IPS-20b (cell line): Measurements from ENCODE around the gene FBXO10.

ENCODE experiments used
- H3K27ac ChIP-seq: one replicate; pipeline ENCODE4 v1.5.1; 2013; ENCODE audit warnings: low read length
- H3K27me3 ChIP-seq: 2 replicates; pipeline ENCODE4 v1.6.1; 2013; ENCODE audit warnings: mild to moderate bottlenecking, low read length, inconsistent platforms; ENCODE audit not compliant: insufficient read depth
- H3K36me3 ChIP-seq: 2 replicates; pipeline ENCODE4 v1.6.1; 2013; ENCODE audit warnings: low read depth, mild to moderate bottlenecking, inconsistent platforms, low read length, moderate library complexity; ENCODE audit not compliant: insufficient read depth
- H3K4me1 ChIP-seq: 2 replicates; pipeline ENCODE4 v1.6.1; 2013; ENCODE audit warnings: mild to moderate bottlenecking, control low read depth, inconsistent platforms, low read length, moderate library complexity; ENCODE audit not compliant: insufficient read depth
- H3K4me3 ChIP-seq: 2 replicates; pipeline ENCODE4 v1.5.1; 2013; ENCODE audit warnings: mild to moderate bottlenecking, low read length, inconsistent platforms
- H3K9ac ChIP-seq: 2 replicates; pipeline ENCODE4 v1.6.1; 2013; ENCODE audit warnings: low read depth, mild to moderate bottlenecking, inconsistent platforms, low read length, moderate library complexity
- H3K9me3 ChIP-seq: 2 replicates; pipeline ENCODE4 v1.6.1; 2013; ENCODE audit warnings: mild to moderate bottlenecking, low read depth, low read length, inconsistent platforms; ENCODE audit not compliant: insufficient read depth

Gene FBXO10, protein sequence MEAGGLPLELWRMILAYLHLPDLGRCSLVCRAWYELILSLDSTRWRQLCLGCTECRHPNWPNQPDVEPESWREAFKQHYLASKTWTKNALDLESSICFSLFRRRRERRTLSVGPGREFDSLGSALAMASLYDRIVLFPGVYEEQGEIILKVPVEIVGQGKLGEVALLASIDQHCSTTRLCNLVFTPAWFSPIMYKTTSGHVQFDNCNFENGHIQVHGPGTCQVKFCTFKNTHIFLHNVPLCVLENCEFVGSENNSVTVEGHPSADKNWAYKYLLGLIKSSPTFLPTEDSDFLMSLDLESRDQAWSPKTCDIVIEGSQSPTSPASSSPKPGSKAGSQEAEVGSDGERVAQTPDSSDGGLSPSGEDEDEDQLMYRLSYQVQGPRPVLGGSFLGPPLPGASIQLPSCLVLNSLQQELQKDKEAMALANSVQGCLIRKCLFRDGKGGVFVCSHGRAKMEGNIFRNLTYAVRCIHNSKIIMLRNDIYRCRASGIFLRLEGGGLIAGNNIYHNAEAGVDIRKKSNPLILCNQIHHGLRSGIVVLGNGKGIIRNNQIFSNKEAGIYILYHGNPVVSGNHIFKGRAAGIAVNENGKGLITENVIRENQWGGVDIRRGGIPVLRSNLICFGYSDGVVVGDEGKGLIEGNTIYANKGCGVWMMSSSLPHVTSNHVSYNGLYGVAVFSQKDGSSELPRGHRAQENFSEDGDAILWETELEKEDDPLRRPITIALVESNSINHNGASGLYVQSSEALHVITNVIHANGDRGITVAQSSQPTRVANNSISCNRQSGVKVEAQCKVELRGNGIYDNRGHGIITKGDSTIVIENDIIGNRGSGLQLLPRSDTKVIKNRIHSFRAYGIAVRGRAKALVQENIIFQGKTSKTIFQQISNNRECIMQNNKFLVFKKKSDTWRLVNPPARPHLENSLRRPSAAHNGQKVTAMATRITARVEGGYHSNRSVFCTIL

GRCh38 chr9:37575921-37576721 lies at the start of gene FBXO10:
FBXO10 (minus strand) TSS chr9:37576380; CDS start chr9:37541768, 34,612 bp downstream.
- Histone ChIP-seq H3K9me3 (no peaks in the 10 kb centered on the region), H3K27ac (peak within 1 kb of the TSS; percentile 48), H3K36me3 (peaks cover 12% of the 10 kb centered on the region; the same call in 1 of the 2 replicates), H3K27me3 (no peaks in the 10 kb centered on the region; the same call in 1 of the 2 replicates), H3K9ac (peak within 1 kb of the TSS; percentile 71), H3K4me3 (peak within 1 kb of the TSS; percentile 83), H3K4me1 (peaks cover 22% of the 10 kb centered on the region)

- Histone ChIP-seq H3K27me3 (no peaks in the 10 kb centered on the region), H3K9ac (no peak overlapping the region)
Measured at GRCh38 chr9:37625758-37626147, 49.6 kb upstream of the FBXO10 start.

GRCh38 chr9:37625036-37625757 lies 49.0 kb upstream of the FBXO10 start:
- Histone ChIP-seq H3K4me1 (peaks cover 8% of the 10 kb centered on the region; the same call in 1 of the 2 replicates), H3K9ac (no peak overlapping the region), H3K9me3 (no peaks in the 10 kb centered on the region), H3K27me3 (no peaks in the 10 kb centered on the region), H3K27ac (no peak overlapping the region), H3K4me3 (no peak overlapping the region), H3K36me3 (no peaks in the 10 kb centered on the region)

More at GRCh38 chr9:37625758-37626147, 49.6 kb upstream of the FBXO10 start:
- Histone ChIP-seq H3K4me3 (no peak overlapping the region), H3K4me1 (peaks cover 8% of the 10 kb centered on the region; the same call in 1 of the 2 replicates), H3K27ac (no peak overlapping the region), H3K9me3 (no peaks in the 10 kb centered on the region), H3K36me3 (no peaks in the 10 kb centered on the region)

GRCh38 chr9:37624073-37624472 lies 47.9 kb upstream of the FBXO10 start:
- Histone ChIP-seq H3K9me3 (no peaks in the 10 kb centered on the region), H3K4me1 (peaks cover 8% of the 10 kb centered on the region; the same call in 1 of the 2 replicates), H3K4me3 (no peak overlapping the region), H3K27ac (no peak overlapping the region), H3K9ac (no peak overlapping the region), H3K36me3 (no peaks in the 10 kb centered on the region), H3K27me3 (no peaks in the 10 kb centered on the region)

DNA sequence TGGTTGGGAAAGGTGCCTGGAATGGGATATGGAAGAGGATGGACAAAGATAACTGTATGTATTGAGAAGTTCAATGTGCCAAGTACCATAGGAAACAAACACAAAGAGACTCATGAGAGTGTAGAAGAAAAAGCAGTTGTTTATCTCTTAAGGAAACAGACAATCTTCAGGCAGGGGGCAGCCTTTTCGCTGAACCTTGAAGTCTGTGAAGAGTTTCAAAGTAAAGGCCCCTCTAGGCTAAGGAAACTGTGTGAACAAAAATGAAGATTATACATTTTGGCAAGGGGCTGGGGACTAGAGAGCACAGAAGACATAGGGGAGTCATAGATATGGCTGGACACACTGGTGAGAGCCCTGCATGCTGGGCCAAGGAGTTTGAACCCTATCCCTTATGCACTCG lies 47.1 kb upstream of the FBXO10 start:
- H3K4me1 ChIP-seq = peaks cover 8% of the 10 kb centered on the region; the same call in 1 of the 2 replicates
- H3K27ac ChIP-seq = no peak overlapping the region
- no peak overlapping the region for H3K9ac ChIP-seq
- H3K36me3 ChIP-seq = no peaks in the 10 kb centered on the region
- H3K4me3 ChIP-seq = no peak overlapping the region
- no peaks in the 10 kb centered on the region for H3K9me3 ChIP-seq
- no peaks in the 10 kb centered on the region for H3K27me3 ChIP-seq

DNA sequence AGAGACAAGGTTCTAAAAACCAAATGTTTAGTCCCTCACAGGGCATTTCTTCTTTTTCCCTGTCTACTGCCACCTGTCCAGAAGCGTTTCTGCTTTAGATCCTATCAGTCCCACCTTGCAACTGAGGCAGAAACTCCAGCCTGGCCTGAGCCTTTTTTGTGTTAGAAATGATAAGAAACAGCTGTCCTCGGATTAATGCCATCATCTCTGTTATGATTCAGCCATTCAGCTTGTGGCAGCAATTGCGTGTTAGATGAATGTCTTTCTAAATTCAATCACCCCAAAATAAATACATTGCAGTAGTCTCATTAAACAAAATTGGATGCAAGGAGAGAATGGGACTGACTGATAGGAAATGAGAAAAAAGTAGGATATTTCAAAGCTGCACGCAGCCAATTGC lies 46.3 kb upstream of the FBXO10 start:
- Histone ChIP-seq H3K27me3 (no peaks in the 10 kb centered on the region), H3K36me3 (no peaks in the 10 kb centered on the region), H3K27ac (no peak overlapping the region), H3K4me3 (no peak overlapping the region), H3K4me1 (peaks cover 8% of the 10 kb centered on the region; the same call in 1 of the 2 replicates), H3K9me3 (no peaks in the 10 kb centered on the region), H3K9ac (no peak overlapping the region)

DNA sequence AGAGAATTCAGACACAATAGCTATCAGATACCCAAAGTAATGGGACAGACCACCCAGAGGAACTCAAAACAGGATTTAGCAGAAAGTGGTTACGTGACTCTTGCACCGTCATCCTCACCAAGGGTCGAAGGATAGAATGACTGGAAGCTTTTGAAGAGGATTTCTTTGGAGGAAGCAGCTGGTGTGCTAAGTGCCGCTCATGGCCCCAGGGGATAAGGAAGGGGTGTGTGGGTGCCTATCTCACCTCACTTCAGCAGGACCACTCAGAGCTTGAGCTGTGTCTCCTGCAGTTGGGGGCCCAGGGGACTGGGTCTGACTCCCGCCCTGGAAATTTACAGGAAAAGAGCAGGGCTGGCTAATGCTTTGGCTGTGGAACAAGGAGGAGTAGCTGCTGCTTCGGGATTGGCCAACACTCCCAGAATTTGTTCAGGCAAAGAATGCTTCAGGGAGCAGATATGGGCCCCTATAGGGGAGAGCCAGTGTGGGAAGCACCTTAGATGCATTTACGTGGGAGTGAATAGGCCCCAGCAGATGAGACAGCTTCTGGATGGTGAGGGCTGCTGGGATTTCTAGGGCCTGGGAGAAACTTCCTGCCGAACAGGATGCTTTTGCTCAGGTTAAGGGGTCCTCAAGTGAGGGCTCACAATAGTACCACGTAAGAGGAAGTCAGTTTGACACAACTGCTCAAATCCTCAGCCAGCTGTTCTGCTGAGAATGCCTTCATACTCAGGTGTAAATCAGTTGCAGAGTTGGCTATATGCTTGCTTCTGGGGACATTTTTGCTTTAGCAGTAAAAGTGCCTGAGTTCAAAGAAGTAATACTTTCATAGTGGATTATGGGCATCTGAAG lies 45.3 kb upstream of the FBXO10 start:
- Histone ChIP-seq H3K9me3 (no peaks in the 10 kb centered on the region), H3K27me3 (no peaks in the 10 kb centered on the region), H3K4me3 (no peak overlapping the region), H3K4me1 (peaks cover 8% of the 10 kb centered on the region; the same call in 1 of the 2 replicates), H3K9ac (no peak overlapping the region), H3K36me3 (no peaks in the 10 kb centered on the region), H3K27ac (no peak overlapping the region)

GRCh38 chr9:37620396-37620795 lies 44.2 kb upstream of the FBXO10 start:
- no peaks in the 10 kb centered on the region for H3K36me3 ChIP-seq
- H3K27me3 ChIP-seq = no peaks in the 10 kb centered on the region
- no peaks in the 10 kb centered on the region for H3K9me3 ChIP-seq
- H3K27ac ChIP-seq = no peak overlapping the region
- H3K9ac ChIP-seq = no peak overlapping the region
- H3K4me1 ChIP-seq = peaks cover 8% of the 10 kb centered on the region; the same call in 1 of the 2 replicates
- no peak overlapping the region for H3K4me3 ChIP-seq

DNA sequence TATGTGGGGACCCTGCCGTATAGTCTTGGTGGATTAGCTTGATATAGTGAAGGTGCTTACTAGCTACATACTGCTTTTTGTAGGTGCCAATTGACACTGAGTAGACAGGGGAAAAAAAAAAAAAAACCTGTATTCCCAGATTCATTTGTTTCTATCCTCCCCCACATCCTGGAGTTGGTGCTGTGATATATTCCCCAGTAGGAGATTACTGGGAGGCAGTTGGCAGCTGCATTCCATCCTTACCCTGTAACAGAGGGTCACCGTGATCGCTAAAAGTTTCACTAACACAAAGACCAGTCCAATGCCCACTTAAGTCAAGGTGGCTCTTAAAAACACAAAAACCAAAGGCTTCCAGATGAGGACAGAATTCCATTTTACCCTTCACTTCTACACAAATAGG lies 43.6 kb upstream of the FBXO10 start:
- H3K4me1 ChIP-seq = peaks cover 8% of the 10 kb centered on the region; the same call in 1 of the 2 replicates
- no peaks in the 10 kb centered on the region for H3K36me3 ChIP-seq
- H3K4me3 ChIP-seq = no peak overlapping the region
- no peak overlapping the region for H3K9ac ChIP-seq
- H3K27me3 ChIP-seq = no peaks in the 10 kb centered on the region
- no peaks in the 10 kb centered on the region for H3K9me3 ChIP-seq
- no peak overlapping the region for H3K27ac ChIP-seq

- no peak overlapping the region for H3K9ac ChIP-seq
- no peaks in the 10 kb centered on the region for H3K36me3 ChIP-seq
- H3K9me3 ChIP-seq = no peaks in the 10 kb centered on the region
- H3K27ac ChIP-seq = no peak overlapping the region
- peaks cover 5% of the 10 kb centered on the region; the same call in 1 of the 2 replicates for H3K4me1 ChIP-seq
- no peaks in the 10 kb centered on the region for H3K27me3 ChIP-seq
- H3K4me3 ChIP-seq = no peak overlapping the region
Measured at GRCh38 chr9:37618817-37619216, 42.6 kb upstream of the FBXO10 start.
